ENCODE data around the gene NUDC.
A peak's percentile ranks its signal among the peaks of the same experiment; 100 is the strongest.
"Not testable (repeated sequence)": the region's sequence is repeated elsewhere in the genome, so short reads cannot be mapped to it uniquely, and the experiment has no call there.

NUDC gene

DNA sequence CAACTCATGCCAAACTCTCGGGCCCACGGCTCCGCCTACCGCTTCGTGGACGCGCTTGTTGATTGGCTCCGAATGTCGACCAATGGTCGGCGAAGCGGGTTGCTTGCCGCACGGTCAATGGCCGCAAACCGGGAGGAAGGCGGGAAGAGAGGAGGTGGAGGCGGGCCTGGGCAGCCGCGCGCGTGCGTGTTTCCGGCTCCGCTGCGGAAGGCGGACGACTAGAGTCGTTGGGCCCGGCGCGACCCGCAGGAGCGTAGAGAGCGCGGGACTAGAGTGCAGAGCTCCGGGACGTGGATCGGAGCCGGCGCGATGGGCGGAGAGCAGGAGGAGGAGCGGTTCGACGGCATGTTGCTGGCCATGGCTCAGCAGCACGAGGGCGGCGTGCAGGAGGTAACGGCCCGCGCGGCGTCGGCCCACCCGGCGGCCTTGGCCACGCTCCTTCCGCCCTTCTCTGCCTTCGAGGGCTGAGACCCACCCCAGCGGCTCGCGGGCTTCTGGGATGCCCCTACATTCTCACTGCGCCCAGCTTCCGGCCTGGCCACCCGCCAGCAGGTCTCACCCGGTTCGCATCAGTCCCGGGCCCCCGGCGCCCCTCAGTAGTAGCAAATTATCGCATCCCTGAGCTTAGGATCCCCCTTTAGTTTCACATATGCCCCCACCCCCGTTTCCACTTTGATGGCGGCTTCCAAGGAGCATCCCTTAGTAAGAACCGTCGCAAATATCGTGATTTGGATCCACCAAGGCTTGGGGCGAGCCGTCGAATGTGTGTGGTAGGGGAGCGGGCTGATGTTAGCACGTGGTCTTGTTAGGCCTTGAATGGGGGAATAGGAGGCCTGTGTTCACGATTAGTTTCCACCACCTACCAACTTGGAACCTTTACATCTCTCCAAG, at the start of gene NUDC:
TSS of gene NUDC (plus strand) at position 204 of the 891 bp plus-strand sequence. CDS start at position 310, 106 bp downstream.
- peak; percentile 87 for DNase-seq (ENCODE audit: low read depth)

DNA sequence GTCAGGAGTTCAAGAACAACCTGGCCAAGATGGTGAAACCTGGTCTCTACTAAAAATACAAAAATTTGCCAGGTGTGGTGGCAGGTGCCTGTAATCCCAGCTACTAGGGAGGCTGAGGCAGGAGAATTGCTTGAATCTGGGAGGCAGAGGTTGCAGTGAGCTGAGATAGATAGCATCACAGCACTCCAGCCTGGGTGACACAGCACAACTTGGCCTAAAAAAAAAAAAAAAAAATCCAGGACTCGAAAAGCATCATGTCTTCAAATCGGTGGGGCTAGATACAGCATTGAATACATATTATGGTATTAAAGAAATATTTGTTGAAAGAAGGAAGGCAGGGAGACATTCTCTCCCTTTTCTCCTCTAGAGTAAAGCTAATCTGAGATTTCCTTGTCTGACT, 48.4 kb upstream of the NUDC start:
- not testable (repeated sequence) for DNase-seq (ENCODE audit: low read depth)

DNA sequence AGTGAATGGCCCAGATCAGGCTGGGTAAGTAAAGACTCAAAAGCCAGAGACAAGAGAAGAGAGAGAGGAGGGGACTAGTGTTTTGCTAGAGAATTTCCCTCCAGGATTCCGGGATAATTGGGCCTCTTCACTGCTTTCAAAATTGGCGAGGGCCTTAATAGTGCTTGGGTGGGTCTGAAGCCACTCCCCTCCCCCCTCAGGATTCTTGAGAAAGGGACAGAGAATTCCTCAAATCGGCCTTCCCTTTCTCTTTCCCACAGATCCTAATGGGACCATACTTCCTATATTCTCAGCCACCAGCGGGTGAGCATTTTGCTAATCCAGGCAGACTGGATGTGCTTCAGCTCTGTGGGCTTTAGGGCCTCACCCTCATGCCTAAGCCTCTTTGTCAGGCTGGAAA, 46.6 kb upstream of the NUDC start:
- DNase-seq (ENCODE audit: low read depth) = no peak

DNA sequence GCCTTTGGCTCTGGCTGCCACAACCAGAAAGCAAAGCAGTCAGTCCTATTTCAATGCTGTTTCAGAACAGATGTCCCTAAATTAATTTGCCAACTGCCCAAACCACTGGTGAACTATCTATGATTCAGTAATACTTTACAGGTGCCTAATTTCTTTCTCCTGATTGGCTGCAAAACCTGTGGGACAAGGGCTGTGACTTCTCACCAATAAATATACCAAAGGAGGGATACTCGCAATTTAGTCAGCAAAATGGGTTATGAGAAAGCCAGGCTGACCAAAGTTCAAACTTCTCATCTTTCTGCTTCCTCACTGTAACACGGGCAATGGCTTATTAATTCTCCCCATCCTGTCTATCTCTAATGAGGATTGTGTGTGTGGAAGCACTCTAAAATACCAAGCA, 44.2 kb upstream of the NUDC start:
- DNase-seq (ENCODE audit: low read depth) = no peak

DNA sequence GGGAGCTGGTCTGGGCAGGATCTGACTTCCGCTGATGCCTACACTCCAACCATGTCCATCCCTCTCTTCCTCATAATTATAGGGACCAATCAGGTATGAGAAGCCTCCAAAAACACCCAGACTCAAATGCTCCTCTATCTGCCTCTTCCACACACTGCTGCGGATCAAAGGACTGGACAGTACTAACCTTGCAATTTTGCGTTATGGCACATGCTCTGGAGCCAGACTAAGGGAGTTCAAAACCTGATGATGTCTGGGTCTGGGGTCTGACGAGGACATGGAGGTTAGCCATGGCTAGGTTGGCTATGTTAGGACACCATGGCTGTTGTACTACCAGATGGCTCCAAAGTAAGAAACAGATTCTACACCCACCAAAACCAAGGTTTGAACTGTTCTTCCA, 41.8 kb upstream of the NUDC start:
- DNase-seq (ENCODE audit: low read depth) = no peak

- DNase-seq (ENCODE audit: low read depth) = not testable (repeated sequence)
Measured at GRCh38 chr1:26881611-26882010, 39.9 kb upstream of the NUDC start.

DNA sequence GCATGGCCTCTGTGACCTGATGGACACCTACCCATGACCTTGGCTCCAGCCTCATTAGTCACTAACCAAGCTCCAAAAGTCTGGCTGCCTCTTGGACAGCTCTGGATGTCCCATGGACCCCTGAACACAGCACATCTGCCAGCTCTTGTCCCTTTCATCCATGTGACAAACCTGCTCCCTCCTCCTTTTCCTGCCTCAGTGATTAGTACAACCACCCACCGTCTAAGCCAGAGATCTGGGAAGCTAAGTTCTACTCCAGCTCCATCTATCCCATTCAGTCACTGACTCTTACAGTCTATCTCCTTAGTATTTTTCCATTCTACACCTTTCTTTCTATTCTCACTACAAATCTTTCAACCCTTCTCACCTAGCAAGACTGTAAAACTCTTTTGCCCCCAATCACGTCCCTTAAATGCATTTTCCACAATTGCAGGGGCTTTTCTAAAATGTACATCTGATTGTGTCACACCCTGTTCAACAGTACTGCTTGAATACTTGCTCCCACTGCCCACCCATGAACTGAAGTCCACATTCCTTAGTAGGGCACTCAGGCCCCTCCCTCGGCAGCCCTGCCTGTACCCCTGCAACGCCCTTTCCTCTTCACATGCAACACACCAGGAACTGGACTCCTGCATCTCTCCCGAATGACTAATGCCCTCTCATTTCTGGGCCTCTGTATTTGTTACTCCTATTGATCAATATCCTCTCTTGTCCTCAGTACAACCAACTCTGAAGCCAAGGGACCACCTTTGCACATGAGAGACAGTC, 38.7 kb upstream of the NUDC start:
- no peak for DNase-seq (ENCODE audit: low read depth)

- DNase-seq (ENCODE audit: low read depth) = no peak
Measured at GRCh38 chr1:26887125-26887524, 34.4 kb upstream of the NUDC start.

GRCh38 chr1:26888231-26888630, 33.3 kb upstream of the NUDC start:
- DNase-seq (ENCODE audit: low read depth) = no peak

- DNase-seq (ENCODE audit: low read depth) = no peak
Measured at GRCh38 chr1:26889551-26890466, 31.7 kb upstream of the NUDC start, which contains the start of gene GPN2. Gene GPN2, minus strand, starts transcription at chr1:26890283. Its CDS starts 187 bp downstream, at chr1:26890096.

GRCh38 chr1:26890467-26890796, 31.1 kb upstream of the NUDC start:
- DNase-seq (ENCODE audit: low read depth) = no peak

DNA sequence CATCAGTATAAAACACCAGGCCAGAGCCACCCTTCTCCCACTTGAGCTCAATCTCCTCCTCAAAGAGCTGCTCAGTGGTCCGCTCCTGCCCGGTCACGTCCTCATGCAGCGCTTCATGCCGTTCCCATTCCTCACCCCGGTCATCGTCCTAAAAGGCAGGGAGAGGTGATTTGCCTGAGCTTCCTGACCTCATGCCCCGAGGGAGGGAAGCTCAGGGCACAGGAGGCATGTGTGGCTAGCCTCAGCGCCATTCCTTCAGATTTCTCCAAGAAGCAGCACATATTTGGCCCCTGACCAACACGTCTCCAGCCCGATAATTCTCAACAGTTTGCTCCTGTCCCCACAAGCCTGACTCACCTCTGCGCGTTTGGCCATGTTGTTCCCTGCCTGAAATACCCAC, 27.3 kb upstream of the NUDC start:
- no peak for DNase-seq (ENCODE audit: low read depth)

DNA sequence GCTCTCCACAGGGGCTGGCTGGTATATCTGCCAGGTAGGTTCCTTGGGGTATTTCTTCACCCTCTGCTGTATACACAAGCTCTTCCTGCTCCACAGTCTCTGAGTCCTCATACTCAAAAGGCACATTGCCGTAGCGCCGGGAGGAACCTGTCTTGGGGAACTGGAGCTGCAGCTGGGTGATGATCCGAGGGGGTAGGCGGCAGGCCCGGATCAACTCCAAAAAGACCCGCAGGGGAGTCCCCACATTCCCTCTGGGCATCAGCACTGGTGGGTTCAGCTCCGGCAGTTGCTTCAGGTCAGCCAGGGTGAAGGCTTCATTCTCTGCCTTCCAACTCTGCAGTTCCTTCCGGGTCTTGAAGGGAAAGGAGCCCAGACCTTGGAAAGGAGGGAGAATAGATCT, 24.2 kb upstream of the NUDC start:
- DNase-seq (ENCODE audit: low read depth) = no peak

- DNase-seq (ENCODE audit: low read depth) = peak; percentile 58
Measured at GRCh38 chr1:26900001-26900814, 21.3 kb upstream of the NUDC start, which contains the start of gene GPATCH3. Gene GPATCH3, minus strand, starts transcription at chr1:26900467. Its CDS starts 25 bp downstream, at chr1:26900442.

GRCh38 chr1:26900815-26901511, 20.6 kb upstream of the NUDC start:
- no peak for DNase-seq (ENCODE audit: low read depth)

DNA sequence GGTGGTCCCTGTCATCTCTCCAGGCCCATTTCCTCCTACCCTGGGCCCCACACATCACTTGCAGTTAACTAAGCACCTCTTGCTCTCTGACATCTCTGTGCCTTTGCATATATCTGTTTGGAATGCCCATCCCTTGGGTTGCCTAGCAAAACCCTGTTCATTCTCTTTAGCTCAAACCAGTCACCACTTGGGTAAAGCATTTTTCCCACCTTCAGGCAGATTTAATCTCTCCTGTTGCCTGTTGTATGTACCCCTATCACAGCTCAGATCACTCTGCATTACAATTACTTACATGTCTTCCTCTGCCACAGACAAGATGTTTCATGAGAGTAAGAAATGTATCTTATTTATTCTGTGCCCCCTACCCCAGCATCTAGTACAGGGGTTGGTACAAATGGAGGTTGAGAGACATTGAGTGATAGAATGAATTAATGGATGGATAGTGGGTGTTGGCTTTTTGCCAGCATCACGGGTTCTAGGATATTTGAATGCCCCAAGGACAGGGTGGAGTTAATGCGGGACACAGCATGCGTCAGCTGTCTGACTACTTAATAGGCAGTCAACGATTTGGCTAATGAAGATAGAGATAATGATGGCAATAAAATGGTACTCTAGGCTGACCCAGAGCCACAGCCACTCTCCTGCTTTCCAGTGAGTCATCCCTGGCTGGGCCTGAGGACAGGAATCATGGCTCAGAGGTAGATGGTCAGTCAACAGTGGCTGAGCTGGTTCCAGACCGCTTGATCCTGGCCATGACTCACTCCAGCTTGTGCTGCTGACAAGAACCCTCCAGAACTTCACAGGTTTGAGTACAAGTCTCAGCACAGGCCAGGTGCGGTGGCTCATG, 14.2 kb upstream of the NUDC start:
- DNase-seq (ENCODE audit: low read depth) = peak; percentile 69

DNA sequence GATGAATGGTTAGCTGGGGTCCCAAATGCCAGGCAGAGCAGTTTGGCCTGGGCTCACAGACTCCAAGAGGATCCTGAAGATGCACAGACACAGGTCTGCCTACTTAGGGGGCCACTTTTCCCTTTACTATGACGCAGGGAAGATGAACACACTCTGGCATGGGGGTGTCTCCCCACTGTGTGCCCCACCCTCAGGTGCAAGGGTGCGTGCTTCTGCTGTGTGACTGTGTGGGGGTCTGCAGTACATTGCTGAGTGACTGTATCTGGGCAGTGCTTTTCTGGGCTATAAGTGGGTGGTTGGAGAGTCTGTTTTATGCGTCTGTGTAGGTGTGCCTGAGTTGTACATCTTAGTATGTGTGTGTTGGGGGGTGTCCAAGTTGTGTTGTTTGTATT, 11.6 kb upstream of the NUDC start:
- DNase-seq (ENCODE audit: low read depth) = no peak

DNA sequence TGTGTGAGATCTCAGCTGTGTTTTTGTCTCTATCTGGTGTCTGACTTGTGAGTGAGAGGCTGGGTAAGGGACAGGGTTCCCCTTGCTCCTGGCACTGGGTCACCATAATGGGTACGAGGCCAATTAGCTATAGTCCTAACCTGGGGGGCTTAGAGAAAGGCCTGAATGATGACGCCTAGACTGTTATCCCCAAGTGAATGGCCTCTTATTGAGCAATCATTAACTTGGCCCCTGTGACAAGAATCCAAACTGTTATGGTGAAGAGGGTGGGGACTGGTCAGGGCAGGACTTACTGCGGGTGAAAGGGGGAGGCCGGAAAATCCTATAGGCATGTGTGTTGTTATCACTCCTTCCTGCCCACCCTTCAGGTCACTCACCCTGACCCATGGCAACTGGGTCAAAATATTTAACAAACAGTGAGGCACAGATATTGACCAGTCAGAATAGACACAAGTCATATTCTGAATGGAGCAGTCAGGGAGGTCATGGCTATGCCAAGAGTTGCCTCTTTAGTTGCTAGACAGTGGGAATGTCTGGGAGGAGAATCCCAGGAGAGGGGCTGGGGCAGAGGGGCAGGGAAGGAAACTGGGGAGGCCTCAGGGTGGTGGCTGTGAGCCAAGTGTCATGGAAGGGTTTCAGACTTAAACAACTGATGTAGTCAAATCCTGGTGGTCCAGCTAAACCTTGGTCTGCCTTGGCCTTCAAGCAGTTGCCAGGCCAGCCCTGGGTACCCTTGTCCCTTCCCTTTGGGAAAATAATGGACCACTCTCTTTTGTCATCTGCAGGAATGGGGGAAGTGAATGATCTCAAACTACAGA, 11.0 kb upstream of the NUDC start:
- DNase-seq (ENCODE audit: low read depth) = no peak

Measured in non-pigmented ciliary epithelial cell (primary cell).